ENCODE data around the gene TCN2. TPM values are rescaled to one million over a fixed set of nuclear protein-coding genes. Genes with fewer than 3 reads are reported as not detected.

The TCN2 gene
- total and polyA plus RNA-seq, 9 of the 15 experiments (the other 6 are each of a cell fraction or from before 2014, with no cell fraction given): 0.88 to 5.4 (median 1.7) TPM

- no peak for ATAC-seq
- H3K9me3 ChIP-seq (replicated peaks; ENCODE audit: control insufficient read depth, insufficient read depth, low read depth, low read length): no peaks in the 10 kb centered on the region
- H3K4me2 ChIP-seq (ENCODE audit: insufficient read depth, low read length): peak overlapping the region; percentile 16; the same call in 1 of the 2 replicates
- no peak overlapping the region for H3K4me3 ChIP-seq
- H3K36me3 ChIP-seq (ENCODE audit: control insufficient read depth, insufficient read depth, low read length): no peaks in the 10 kb centered on the region
- H3K9me1 ChIP-seq (ENCODE audit: control insufficient read depth, insufficient read depth, low read length): no peaks in the 10 kb centered on the region
- ChIA-PET CTCF (ENCODE audit: low intra/inter-chr PET ratio) (no interaction called here), POLR2A (interaction anchor here (0.5 to 2.8 kb wide), 6 partner anchors 8 to 184 kb away, joined by 3 to 17 read pairs (median 4); no protein-coding TSS in a partner anchor)
- FAIRE-seq: no peak
- H4K20me1 ChIP-seq (replicated peaks; ENCODE audit: control insufficient read depth, insufficient read depth, low read length): no peaks in the 10 kb centered on the region
- peak overlapping the region in 1 of 2 experiments; percentile 75; a peak in 2 of 4 replicates for H3K9ac ChIP-seq (ENCODE audit: insufficient read depth in 1 of 2, low read depth in 2 of 2, low read length in 2 of 2)
- peak overlapping the region; percentile 93 for H2AFZ ChIP-seq (ENCODE audit: low read depth, low read length)
- in situ Hi-C loops (cut with MboI): loop anchor here (10.0 kb wide), 1 partner anchor 323 kb away; the partner anchor contains the start of gene CASTOR1
- no peaks in the 10 kb centered on the region for H3K79me2 ChIP-seq (ENCODE audit: control insufficient read depth, insufficient read depth, low read length)
- no peak for DNase-seq (ENCODE audit: extremely low read depth in 1 of 4, low spot score in 3 of 4)
- H3K27me3 ChIP-seq (ENCODE audit: control insufficient read depth in 2 of 2, insufficient read depth in 2 of 2, low read length in 2 of 2): no peaks in the 10 kb centered on the region
- H3K27ac ChIP-seq (ENCODE audit: extremely low read depth, low read depth, low read length): peak overlapping the region; percentile 32; the same call in 1 of the 3 replicates
- WGBS (ENCODE audit: insufficient coverage, low coverage, missing lambda C conversion rate): 65% methylated on average over 3 of the region's 7 CpGs
- no TSS peak for BruUV-seq (replicated peaks)
- peaks cover 21 to 41% of the 10 kb centered on the region in 2 experiments for H3K4me1 ChIP-seq (replicated peaks in 1 of 2; ENCODE audit: control insufficient read depth in 2 of 2, insufficient read depth in 2 of 2, low read length in 2 of 2)
- TF ChIP-seq KLF13 (tag; IDR thresholded peaks at IDR 0.05; ENCODE audit: borderline replicate concordance, low read depth) (no peak), EGR1 (conservative IDR thresholded peaks at IDR 0.05) (peak; percentile 73), ZBTB7A (IDR thresholded peaks at IDR 0.05; ENCODE audit: borderline replicate concordance, control insufficient read depth, low read depth, low read length) (peak; percentile 19; the same call in 1 of the 2 replicates), POLR2A (conservative IDR thresholded peaks at IDR 0.05) (no peak)
- intact Hi-C loops (cut with micrococcal nuclease): no loop called here
Observed at GRCh38 chr22:30607939-30608338, 965 bp downstream of the TCN2 start.

Data from K562 (cell line).